Measurements from ENCODE around the gene MAP3K5.

GRCh38 chr6:136539967-136540652 is 252.2 kb downstream of the MAP3K5 start:
- TF ChIP-seq CTCF (IDR thresholded peaks at IDR 0.05; ENCODE audit: low read length) (no peak), EZH2 (IDR thresholded peaks at IDR 0.05; ENCODE audit: borderline replicate concordance, low read length) (no peak)

All from OCI-LY1 (cell line).